Body of pancreas (tissue), 4 donors: ENCODE results near the gene PRKRIP1.

Experiments used
- POLR2A ChIP-seq, 3 donors: fragments of 450-650 bp; IDR thresholded peaks; one replicate each; pipeline ENCODE4 v1.6.1; 2016; ENCODE audit warnings: antibody characterized with exemption in 3 of 3, mild to moderate bottlenecking in 2 of 3
- TF ChIP-seq, protein P1 (sequence below), 7 experiments: fragments of 450-650 bp in 4 of 7; fragments of 200-600 bp in 3 of 7; sonication (generic) in 3 of 7; IDR thresholded peaks; one replicate each; pipeline ENCODE4 v1.5.1; 2016 to 2019; ENCODE audit warnings: antibody characterized with exemption in 7 of 7

DNA sequence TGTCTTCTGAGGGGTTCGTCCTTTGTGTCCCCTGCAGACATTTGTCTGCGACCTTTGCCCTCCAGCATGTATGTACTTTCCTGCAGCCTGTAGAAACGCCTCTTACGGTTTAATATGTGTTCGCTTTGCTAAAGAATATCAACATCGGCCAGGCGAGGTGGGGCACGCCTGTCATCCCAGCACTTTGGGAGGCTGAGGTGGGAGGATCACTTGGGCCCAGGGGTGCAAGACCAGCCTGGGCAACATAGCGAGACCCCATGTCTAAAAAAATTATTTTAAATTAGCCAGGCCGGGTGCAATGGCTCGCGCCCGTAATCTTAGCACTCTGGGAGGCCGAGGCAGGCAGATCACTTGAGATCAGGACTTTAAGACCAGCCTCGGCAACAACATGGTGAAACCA, 53.0 kb downstream of the PRKRIP1 start:
- TF ChIP-seq, protein P1, sequence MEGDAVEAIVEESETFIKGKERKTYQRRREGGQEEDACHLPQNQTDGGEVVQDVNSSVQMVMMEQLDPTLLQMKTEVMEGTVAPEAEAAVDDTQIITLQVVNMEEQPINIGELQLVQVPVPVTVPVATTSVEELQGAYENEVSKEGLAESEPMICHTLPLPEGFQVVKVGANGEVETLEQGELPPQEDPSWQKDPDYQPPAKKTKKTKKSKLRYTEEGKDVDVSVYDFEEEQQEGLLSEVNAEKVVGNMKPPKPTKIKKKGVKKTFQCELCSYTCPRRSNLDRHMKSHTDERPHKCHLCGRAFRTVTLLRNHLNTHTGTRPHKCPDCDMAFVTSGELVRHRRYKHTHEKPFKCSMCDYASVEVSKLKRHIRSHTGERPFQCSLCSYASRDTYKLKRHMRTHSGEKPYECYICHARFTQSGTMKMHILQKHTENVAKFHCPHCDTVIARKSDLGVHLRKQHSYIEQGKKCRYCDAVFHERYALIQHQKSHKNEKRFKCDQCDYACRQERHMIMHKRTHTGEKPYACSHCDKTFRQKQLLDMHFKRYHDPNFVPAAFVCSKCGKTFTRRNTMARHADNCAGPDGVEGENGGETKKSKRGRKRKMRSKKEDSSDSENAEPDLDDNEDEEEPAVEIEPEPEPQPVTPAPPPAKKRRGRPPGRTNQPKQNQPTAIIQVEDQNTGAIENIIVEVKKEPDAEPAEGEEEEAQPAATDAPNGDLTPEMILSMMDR (IDR thresholded peaks at IDR 0.05): no peak
- no peak for TF ChIP-seq POLR2A (IDR thresholded peaks at IDR 0.05)
